HEK293 (cell line): ENCODE results near the gene ZKSCAN4.

ENCODE experiments used
- CTCF ChIP-seq: fragments of 450-650 bp; formaldehyde crosslinking; IDR thresholded peaks from 2 replicates; pipeline ENCODE4 v1.5.1; 2016; ENCODE audit warnings: missing biosample characterization, missing genetic modification characterization
- ZNF23 ChIP-seq: fragments of 450-650 bp; formaldehyde crosslinking; IDR thresholded peaks from 2 replicates; pipeline ENCODE4 v1.5.1; 2016; ENCODE audit warnings: missing biosample characterization, missing genetic modification characterization, borderline replicate concordance
- ZNF239 ChIP-seq: fragments of 450-650 bp; formaldehyde crosslinking; IDR thresholded peaks from 2 replicates; pipeline ENCODE4 v1.5.1; 2016; ENCODE audit warnings: missing biosample characterization, missing genetic modification characterization
- ZNF571 ChIP-seq: fragments of 450-650 bp; formaldehyde crosslinking; IDR thresholded peaks from 2 replicates; pipeline ENCODE4 v1.5.0; 2017; ENCODE audit warnings: missing biosample characterization, missing genetic modification characterization

DNA sequence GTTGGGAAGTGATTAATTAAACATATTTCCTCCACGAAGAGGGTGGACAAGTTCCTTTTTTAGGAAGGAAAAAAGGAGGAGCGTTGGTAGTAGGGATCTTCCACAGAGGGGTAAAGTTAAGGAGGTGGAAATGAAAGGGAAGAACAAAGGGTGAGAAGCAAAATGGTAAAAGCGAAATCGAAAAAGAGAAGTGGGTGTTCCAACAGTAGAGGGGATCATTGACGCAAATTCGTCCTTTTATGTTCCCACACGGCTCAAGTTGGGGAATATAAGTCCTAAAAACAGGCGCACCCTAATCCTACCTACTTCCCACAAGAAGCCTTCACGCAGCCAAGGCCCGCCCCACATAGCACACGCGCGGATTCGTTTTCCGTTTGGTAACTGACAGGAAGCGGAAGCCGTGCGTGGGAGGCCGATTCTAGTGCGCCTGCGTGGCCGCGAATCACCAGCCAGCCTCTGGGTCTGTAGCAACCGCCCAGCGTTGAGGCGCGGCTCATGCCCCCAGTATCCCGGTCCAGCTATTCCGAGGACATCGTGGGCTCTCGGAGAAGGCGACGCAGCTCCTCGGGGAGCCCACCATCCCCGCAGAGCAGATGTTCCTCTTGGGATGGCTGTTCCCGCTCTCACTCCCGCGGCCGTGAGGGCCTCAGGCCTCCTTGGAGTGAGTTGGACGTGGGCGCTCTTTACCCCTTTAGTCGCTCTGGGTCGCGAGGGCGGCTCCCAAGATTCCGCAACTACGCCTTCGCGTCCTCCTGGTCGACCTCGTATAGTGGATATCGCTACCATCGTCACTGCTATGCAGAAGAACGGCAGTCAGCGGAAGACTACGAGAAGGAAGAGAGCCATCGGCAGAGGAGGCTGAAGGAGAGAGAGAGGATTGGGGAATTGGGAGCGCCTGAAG lies 7.1 kb upstream of the ZKSCAN4 start, which contains the start of gene NKAPL:
- TF ChIP-seq ZNF239 (tag by site-specific recombination) (no peak), ZNF23 (tag by site-specific recombination) (no peak), CTCF (tag by site-specific recombination) (no peak), ZNF571 (tag by site-specific recombination) (no peak)
